IMR-90 (cell line): ENCODE measurements around the gene COX5B.

Source experiments
- CEBPB ChIP-seq: IDR thresholded peaks from 2 replicates; pipeline ENCODE4 v1.6.1; 2012; ENCODE audit warnings: low read depth, low read length, improper control_type of control experiment
- CTCF ChIP-seq: conservative IDR thresholded peaks from 2 replicates; pipeline ENCODE4 v1.5.1; 2012; ENCODE audit warnings: mild to moderate bottlenecking, low read depth, low read length, improper control_type of control experiment
- ELK1 ChIP-seq: fragments of 150-350 bp; IDR thresholded peaks from 2 replicates; pipeline ENCODE4 v1.6.1; 2016; ENCODE audit warnings: low read depth, mild to moderate bottlenecking, low read length, moderate library complexity, borderline replicate concordance
- FOS ChIP-seq: fragments of 150-350 bp; IDR thresholded peaks from 2 replicates; pipeline ENCODE4 v1.6.1; 2016; ENCODE audit warnings: low read depth, low read length
- MAFK ChIP-seq: IDR thresholded peaks from 2 replicates; pipeline ENCODE4 v1.6.1; 2012; ENCODE audit warnings: low read depth, low read length, improper control_type of control experiment
- MAZ ChIP-seq: IDR thresholded peaks from 2 replicates; pipeline ENCODE4 v1.6.1; 2012; ENCODE audit warnings: low read depth, mild to moderate bottlenecking, low read length, improper control_type of control experiment, moderate library complexity, borderline replicate concordance
- POLR2A ChIP-seq: IDR thresholded peaks from 2 replicates; pipeline ENCODE4 v1.6.1; 2012; ENCODE audit warnings: mild to moderate bottlenecking, low read depth, low read length
- RAD21 ChIP-seq: IDR thresholded peaks from 2 replicates; pipeline ENCODE4 v1.6.1; 2012; ENCODE audit warnings: low read length, improper control_type of control experiment
- RCOR1 ChIP-seq: IDR thresholded peaks from 2 replicates; pipeline ENCODE4 v1.6.1; 2012; ENCODE audit warnings: mild to moderate bottlenecking, low read length, improper control_type of control experiment; ENCODE audit not compliant: insufficient replicate concordance
- SMC3 ChIP-seq: fragments of 150-350 bp; IDR thresholded peaks from 2 replicates; pipeline ENCODE4 v1.6.1; 2016; ENCODE audit warnings: low read depth, mild to moderate bottlenecking, antibody characterized with exemption, low read length, moderate library complexity
- USF2 ChIP-seq: fragments of 150-350 bp; IDR thresholded peaks from 2 replicates; pipeline ENCODE4 v1.6.1; 2017; ENCODE audit warnings: mild to moderate bottlenecking, antibody characterized with exemption, low read length, low read depth

- TF ChIP-seq CTCF (no peak), POLR2A (no peak), CEBPB (no peak), RCOR1 (no peak), RAD21 (no peak), SMC3 (no peak), MAFK (no peak), ELK1 (no peak), FOS (no peak), USF2 (no peak), MAZ (no peak)
Measured at GRCh38 chr2:97673915-97674283, 28.0 kb downstream of the COX5B start.
